Ishikawa (cell line): ENCODE measurements around the gene TRIM61.

Experiments
- CEBPB ChIP-seq: IDR thresholded peaks from 2 replicates; pipeline ENCODE4 v1.6.1; 2012
- CREB1 ChIP-seq: IDR thresholded peaks from 2 replicates; pipeline ENCODE4 v1.6.1; 2012; ENCODE audit warnings: low read depth
- EGR1 ChIP-seq: IDR thresholded peaks from 2 replicates; pipeline ENCODE4 v1.6.1; 2012
- EP300 ChIP-seq: IDR thresholded peaks from 2 replicates; pipeline ENCODE4 v1.6.1; 2012; ENCODE audit warnings: borderline replicate concordance
- FOXM1 ChIP-seq: IDR thresholded peaks from 2 replicates; pipeline ENCODE4 v1.6.1; 2012; ENCODE audit warnings: low read depth, borderline replicate concordance
- MAX ChIP-seq: IDR thresholded peaks from 2 replicates; pipeline ENCODE4 v1.6.1; 2012
- NFIC ChIP-seq: IDR thresholded peaks from 2 replicates; pipeline ENCODE4 v1.6.1; 2012
- RAD21 ChIP-seq: IDR thresholded peaks from 2 replicates; pipeline ENCODE4 v1.6.1; 2012; ENCODE audit warnings: low read depth
- REST ChIP-seq: IDR thresholded peaks from 2 replicates; pipeline ENCODE4 v1.6.1; 2012; ENCODE audit warnings: low read depth, mild to moderate bottlenecking
- TAF1 ChIP-seq: IDR thresholded peaks from 2 replicates; pipeline ENCODE4 v1.6.1; 2012; ENCODE audit warnings: low read depth, mild to moderate bottlenecking
- TCF12 ChIP-seq: IDR thresholded peaks from 2 replicates; pipeline ENCODE4 v1.6.1; 2012; ENCODE audit warnings: low read depth
- TEAD4 ChIP-seq: IDR thresholded peaks from 2 replicates; pipeline ENCODE4 v1.6.1; 2012
- USF1 ChIP-seq: IDR thresholded peaks from 2 replicates; pipeline ENCODE4 v1.6.1; 2012
- YY1 ChIP-seq: IDR thresholded peaks from 2 replicates; pipeline ENCODE4 v1.6.1; 2012; ENCODE audit warnings: low read depth
- ZBTB7A ChIP-seq: IDR thresholded peaks from 2 replicates; pipeline ENCODE4 v1.6.1; 2012; ENCODE audit warnings: low read depth

The TRIM61 gene

GRCh38 chr4:165010991-165011390 is 33.5 kb upstream of the TRIM61 start:
- TF ChIP-seq TEAD4 (no peak), TCF12 (no peak), CEBPB (no peak), EGR1 (no peak), CREB1 (no peak), YY1 (no peak), USF1 (no peak), TAF1 (no peak), EP300 (no peak), NFIC (no peak), ZBTB7A (no peak), RAD21 (no peak), REST (no peak), MAX (no peak), FOXM1 (no peak)

- TF ChIP-seq CEBPB (no peak), CREB1 (no peak), ZBTB7A (no peak), EP300 (no peak), MAX (no peak), USF1 (no peak), TCF12 (no peak), REST (no peak), YY1 (no peak), FOXM1 (no peak), NFIC (no peak), TAF1 (no peak), EGR1 (no peak), TEAD4 (no peak), RAD21 (no peak)
These were observed 33.0 kb upstream of the TRIM61 start for GRCh38 chr4:165010487-165010886.

- TF ChIP-seq NFIC, result no peak
- TF ChIP-seq MAX, result no peak
- no peak for TF ChIP-seq CEBPB
- no peak for TF ChIP-seq YY1
- TF ChIP-seq RAD21, result no peak
- TF ChIP-seq ZBTB7A, result no peak
- no peak for TF ChIP-seq CREB1
- TF ChIP-seq TEAD4, result no peak
- TF ChIP-seq USF1, result no peak
- no peak for TF ChIP-seq TAF1
- TF ChIP-seq REST, result no peak
- TF ChIP-seq EP300, result no peak
These were observed 32.2 kb upstream of the TRIM61 start for GRCh38 chr4:165009493-165010227.

- TF ChIP-seq FOXM1 (no peak), TEAD4 (no peak), EP300 (no peak), TCF12 (no peak), RAD21 (no peak), NFIC (no peak), ZBTB7A (no peak), CREB1 (no peak), REST (no peak), YY1 (no peak), MAX (no peak), USF1 (no peak), TAF1 (no peak), EGR1 (no peak), CEBPB (no peak)
These were observed 29.4 kb upstream of the TRIM61 start for GRCh38 chr4:165006886-165007285.
